Stimulated activated CD4-positive, alpha-beta T cell treated with anti-CD3 and anti-CD28 coated beads, Interleukin-4, amount 100 ng/mL, for 4 hours (primary cell): ENCODE data around the gene TOX4.
"Not testable (repeated sequence)": the region's sequence is repeated elsewhere in the genome, so short reads cannot be mapped to it uniquely, and the experiment has no call there.

ENCODE experiments used
- DNase-seq, 2 experiments: peaks; one replicate each; pipeline ENCODE4 v3.0.0-alpha.2; 2020

TOX4 gene

DNA sequence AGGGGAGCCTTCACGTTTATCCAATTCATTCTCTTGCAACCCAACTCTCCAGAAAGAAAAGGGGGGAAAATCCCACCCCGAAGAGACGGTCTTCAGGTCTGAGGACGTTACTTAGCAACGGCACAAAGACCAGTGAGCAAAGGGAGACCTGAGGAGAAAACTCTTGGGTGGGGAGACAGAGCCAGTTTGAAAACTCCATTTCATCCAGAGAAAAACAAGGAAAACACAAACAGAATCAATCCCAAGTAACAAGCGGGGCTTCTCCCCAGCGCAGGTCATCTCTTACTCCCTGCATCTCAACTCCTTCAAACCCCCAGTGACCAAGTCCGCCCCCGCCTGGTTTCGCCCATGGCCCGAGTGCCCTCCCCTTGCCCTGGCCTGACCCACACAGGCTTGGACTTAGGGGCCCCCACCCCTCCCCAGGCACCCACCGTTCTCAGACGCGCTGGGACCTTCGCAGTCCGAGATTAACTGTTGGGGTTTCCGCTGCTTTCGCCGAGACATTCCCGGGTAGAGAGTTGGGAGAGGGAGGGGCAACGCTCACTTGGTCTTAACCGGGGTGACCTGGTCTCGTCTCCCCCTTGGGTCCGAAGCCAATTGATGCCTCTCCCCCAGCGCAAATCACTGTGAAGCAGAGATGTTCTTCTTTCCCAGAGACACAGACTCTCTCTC is 59.6 kb downstream of the TOX4 start:
- DNase-seq: no peak

DNA sequence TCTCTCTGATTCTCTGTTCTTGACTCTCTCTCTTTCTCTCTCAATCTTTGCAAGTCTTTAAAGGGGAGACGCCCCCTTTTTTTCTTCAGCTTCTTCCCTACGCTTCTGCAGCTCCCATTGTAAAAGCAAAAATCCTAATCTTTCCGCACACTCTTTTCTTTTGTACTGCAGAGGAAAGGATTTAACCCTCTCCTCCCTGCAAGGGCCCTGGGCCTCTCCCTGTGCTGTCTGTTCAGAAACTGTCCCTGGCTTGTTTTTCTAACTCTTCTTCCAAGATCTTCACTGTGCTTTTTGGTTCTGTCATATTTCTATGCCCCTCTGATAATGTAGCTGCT is 60.1 kb downstream of the TOX4 start:
- DNase-seq: no peak

DNA sequence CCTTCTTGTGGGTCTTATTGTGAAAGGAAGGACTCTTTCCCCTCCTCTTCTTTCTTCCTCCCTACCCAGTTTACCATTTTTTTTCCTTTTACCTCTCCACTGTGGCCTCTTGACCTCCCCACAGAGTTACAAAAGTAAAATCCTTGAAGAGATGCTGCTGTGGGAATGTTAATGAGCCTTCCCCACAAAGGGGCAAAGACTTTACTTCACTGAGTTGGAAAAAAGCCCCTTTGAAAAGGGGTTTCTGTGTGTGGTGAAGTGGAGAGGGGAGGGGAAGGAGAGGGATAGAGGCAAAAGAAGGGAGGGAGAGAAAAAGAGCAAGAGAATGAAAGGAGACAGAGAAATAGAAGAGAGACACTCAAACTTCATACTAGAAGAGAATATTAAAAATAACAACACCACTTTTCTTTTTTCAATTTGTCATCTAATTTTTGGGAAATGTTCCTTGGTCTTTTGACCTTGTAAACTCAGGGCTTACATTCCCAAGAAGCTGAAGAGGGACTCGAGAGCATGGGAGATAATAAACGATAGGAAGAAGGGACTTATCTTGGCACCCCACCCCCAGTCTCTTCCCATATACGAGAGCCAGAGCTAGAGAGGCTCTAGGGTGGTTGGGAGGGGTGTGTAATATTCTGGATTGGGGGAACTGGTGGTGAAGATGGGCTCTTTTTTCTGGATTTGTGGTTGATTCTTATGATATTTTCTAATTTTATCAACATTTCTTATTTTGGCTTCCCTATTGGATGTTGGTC is 62.4 kb downstream of the TOX4 start:
- no peak for DNase-seq

DNA sequence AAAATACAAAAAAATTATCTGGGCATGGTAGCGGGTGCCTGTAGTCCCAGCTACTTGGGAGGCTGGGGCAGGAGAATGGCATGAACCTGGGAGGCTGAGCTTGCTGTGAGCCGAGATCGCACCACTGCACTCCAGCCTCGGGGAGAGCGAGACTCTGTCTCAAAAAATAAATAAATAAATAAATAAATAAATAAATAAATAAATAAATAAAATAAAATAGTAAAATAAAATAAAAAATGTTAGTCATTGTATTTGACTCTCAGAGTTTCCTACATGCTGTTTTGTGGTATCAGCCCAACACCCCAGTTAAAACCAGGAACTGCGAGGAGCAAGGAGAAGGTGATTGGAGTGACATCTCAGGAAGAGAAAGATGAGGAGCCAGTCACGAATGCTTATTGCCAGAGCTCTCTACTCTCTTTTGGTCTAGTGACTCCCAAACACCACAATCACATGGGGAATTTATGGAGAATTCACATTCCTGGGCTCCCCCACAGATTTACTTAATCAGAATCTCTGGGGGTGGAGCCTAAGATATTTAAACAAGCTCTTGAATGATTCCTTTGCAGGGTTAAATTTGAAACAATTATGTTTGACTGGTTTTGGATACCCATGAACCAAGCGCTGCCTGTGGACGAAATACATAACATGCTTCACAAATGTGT is 64.5 kb downstream of the TOX4 start:
- DNase-seq: no peak

DNA sequence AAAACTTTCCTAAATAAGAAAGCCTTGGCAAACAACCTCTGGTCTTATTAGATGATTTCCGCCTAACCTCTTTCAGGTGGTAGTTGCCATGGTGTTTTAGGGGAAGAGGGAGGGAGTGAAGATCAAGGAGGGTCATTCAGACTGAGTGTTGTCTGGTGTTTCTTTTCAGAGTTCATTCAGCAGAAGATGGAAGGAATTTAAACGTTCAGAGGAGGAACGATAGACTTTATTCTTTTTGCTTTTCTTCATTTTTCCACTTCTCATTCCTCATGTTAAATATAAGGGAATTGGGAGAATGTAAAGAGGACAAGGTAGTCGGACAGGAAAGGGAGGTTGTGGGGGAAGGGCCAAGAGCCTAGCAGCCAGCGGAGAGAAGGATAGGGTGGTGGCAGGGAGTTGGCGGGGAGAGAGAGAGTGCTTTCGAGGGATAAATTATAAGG is 66.5 kb downstream of the TOX4 start:
- no peak for DNase-seq

DNA sequence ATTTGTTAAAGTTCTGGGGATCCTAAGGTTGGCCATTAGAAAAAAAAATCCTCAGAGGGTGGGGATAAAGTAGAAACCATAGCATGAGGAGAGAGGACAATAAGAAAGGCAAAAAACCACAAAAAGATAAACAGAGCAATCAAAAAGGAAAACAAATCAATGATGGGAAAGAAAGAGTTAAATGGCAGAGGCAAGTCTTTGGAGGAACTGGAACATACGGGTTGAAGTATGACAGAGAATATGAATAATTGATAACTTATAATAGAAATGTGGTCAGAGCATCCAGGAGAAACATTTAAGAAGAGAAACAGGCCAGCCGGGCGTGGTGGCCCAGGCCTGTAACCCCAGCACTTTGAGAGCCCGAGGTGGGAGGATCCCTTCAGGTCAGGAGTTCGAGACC is 67.0 kb downstream of the TOX4 start:
- DNase-seq: no peak

DNA sequence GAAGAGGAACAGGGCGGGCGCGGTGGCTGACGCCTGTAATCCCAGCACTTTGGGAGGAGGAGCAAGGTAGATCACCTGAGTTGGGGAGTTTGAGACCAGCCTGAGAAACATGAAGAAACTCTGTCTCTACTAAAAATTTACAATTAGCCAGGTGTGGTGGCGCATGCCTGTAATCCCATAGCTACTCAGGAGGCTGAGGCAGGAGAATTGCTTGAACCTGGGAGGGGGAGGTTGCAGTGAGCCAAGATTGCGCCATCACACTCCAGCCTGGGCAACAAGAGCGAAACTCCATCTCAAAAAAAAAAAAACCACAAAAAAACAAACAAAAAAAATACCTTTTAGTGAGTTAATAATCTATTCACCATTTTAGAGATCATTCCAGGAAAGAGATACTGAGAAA is 67.6 kb downstream of the TOX4 start:
- DNase-seq: not testable (repeated sequence)
